HEK293T (cell line): ENCODE results near the gene BCAR1.

Source experiments
- BHLHE40 ChIP-seq: fragments of 450-650 bp; IDR thresholded peaks from 2 replicates; pipeline ENCODE4 v1.6.1; 2016; ENCODE audit warnings: mild to moderate bottlenecking, moderate library complexity, borderline replicate concordance
- ELF4 ChIP-seq: fragments of 450-650 bp; IDR thresholded peaks from 2 replicates; pipeline ENCODE4 v1.6.1; 2017; ENCODE audit warnings: antibody characterized with exemption
- FOXA1 ChIP-seq: fragments of 450-650 bp; IDR thresholded peaks from 2 replicates; pipeline ENCODE4 v1.6.1; 2016; ENCODE audit warnings: mild to moderate bottlenecking
- FOXK2 ChIP-seq: fragments of 450-650 bp; IDR thresholded peaks from 2 replicates; pipeline ENCODE4 v1.6.1; 2016; ENCODE audit warnings: mild to moderate bottlenecking
- FOXM1 ChIP-seq: fragments of 450-650 bp; IDR thresholded peaks from 2 replicates; pipeline ENCODE4 v1.6.1; 2017; ENCODE audit warnings: mild to moderate bottlenecking, borderline replicate concordance
- HDGF ChIP-seq: fragments of 450-650 bp; IDR thresholded peaks from 2 replicates; pipeline ENCODE4 v1.6.1; 2017; ENCODE audit warnings: antibody characterized with exemption, borderline replicate concordance
- L3MBTL2 ChIP-seq: fragments of 450-650 bp; conservative IDR thresholded peaks from 2 replicates; pipeline ENCODE4 v1.6.1; 2016; ENCODE audit warnings: mild to moderate bottlenecking
- LEF1 ChIP-seq: fragments of 450-650 bp; IDR thresholded peaks from 2 replicates; pipeline ENCODE4 v1.6.1; 2017; ENCODE audit warnings: mild to moderate bottlenecking, borderline replicate concordance
- PKNOX1 ChIP-seq: fragments of 450-650 bp; IDR thresholded peaks from 2 replicates; pipeline ENCODE4 v1.6.1; 2016
- SP1 ChIP-seq: fragments of 450-650 bp; IDR thresholded peaks from 2 replicates; pipeline ENCODE4 v1.6.1; 2017
- SUZ12 ChIP-seq: fragments of 450-650 bp; IDR thresholded peaks from 2 replicates; pipeline ENCODE4 v1.6.1; 2016; ENCODE audit warnings: mild to moderate bottlenecking
- TARDBP ChIP-seq: fragments of 450-650 bp; IDR thresholded peaks from 2 replicates; pipeline ENCODE4 v1.6.1; 2016
- ZNF384 ChIP-seq: fragments of 450-650 bp; IDR thresholded peaks from 2 replicates; pipeline ENCODE4 v1.6.1; 2016

GRCh38 chr16:75216127-75216526 lies 35.3 kb downstream of the BCAR1 start:
- no peak for TF ChIP-seq FOXA1
- no peak for TF ChIP-seq ELF4
- no peak for TF ChIP-seq SUZ12
- TF ChIP-seq BHLHE40, result no peak
- TF ChIP-seq HDGF, result no peak
- no peak for TF ChIP-seq ZNF384
- TF ChIP-seq SP1, result no peak
- TF ChIP-seq L3MBTL2, result no peak
- TF ChIP-seq TARDBP, result no peak
- TF ChIP-seq FOXK2, result no peak
- no peak for TF ChIP-seq FOXM1
- no peak for TF ChIP-seq LEF1
- TF ChIP-seq PKNOX1, result no peak
